Transverse colon (tissue), 4 donors: ENCODE measurements around the gene LRRC37A3. TPM values are rescaled to one million over a fixed set of nuclear protein-coding genes. Genes with fewer than 3 reads are reported as not detected.
"Not testable (repeated sequence)": the region's sequence is repeated elsewhere in the genome, so short reads cannot be mapped to it uniquely, and the experiment has no call there.

ENCODE experiments used
- DNase-seq: peaks from one replicate; pipeline ENCODE4 v3.0.0-alpha.2; 2019
- H3K27ac ChIP-seq, 4 donors: fragments of 200-600 bp; sonication (generic); 2 replicates each; pipeline ENCODE4 v1.5.1; 2016 to 2018; ENCODE audit warnings: inconsistent platforms in 4 of 4
- H3K27me3 ChIP-seq: fragments of 200-600 bp; sonication (generic); 2 replicates; pipeline ENCODE4 v1.5.1; 2017; ENCODE audit warnings: inconsistent platforms
- H3K36me3 ChIP-seq, 4 donors: fragments of 200-600 bp; sonication (generic); 2 replicates each; pipeline ENCODE4 v1.5.1; 2017 to 2019; ENCODE audit warnings: inconsistent platforms in 4 of 4
- H3K4me1 ChIP-seq, 4 donors: fragments of 200-600 bp; sonication (generic); 2 replicates each; pipeline ENCODE4 v1.5.1; 2017 to 2020; ENCODE audit warnings: inconsistent platforms in 4 of 4
- H3K4me3 ChIP-seq, 4 donors: fragments of 200-600 bp; sonication (generic); 1 replicate in 1 of 4; 2 replicates in 3 of 4; pipeline versions ENCODE4 v1.5.1 to v1.6.1; 2017 to 2019; ENCODE audit warnings: inconsistent platforms in 4 of 4
- H3K9me3 ChIP-seq, 2 donors: fragments of 200-600 bp; sonication (generic); 2 replicates each; pipeline ENCODE4 v1.5.1; 2017 to 2019; ENCODE audit warnings: inconsistent platforms in 2 of 2
- CTCF ChIP-seq, 5 experiments: fragments of 200-600 bp in 3 of 5; fragments of 450-650 bp in 2 of 5; sonication (generic) in 3 of 5; IDR thresholded peaks; 1 replicate in 2 of 5; 2 replicates in 3 of 5; pipeline ENCODE4 v1.5.1; 2016 to 2017; ENCODE audit warnings: antibody characterized with exemption in 5 of 5, inconsistent platforms in 3 of 5, mild to moderate bottlenecking in 2 of 5, moderate library complexity in 1 of 5
- POLR2A ChIP-seq: fragments of 450-650 bp; IDR thresholded peaks from one replicate; pipeline ENCODE4 v1.6.1; 2016; ENCODE audit warnings: antibody characterized with exemption, mild to moderate bottlenecking, moderate library complexity
- POLR2AphosphoS5 ChIP-seq, 3 donors: sonication (generic); formaldehyde crosslinking; IDR thresholded peaks; one replicate each; pipeline ENCODE4 v1.6.1; 2016; ENCODE audit warnings: antibody characterized with exemption in 3 of 3
- WGBS, 2 donors: methylation state at CpG; one replicate each; pipeline ENCODE4 v1.1.5; 2018; ENCODE audit warnings: low coverage in 1 of 2; 5-methylcytosine and 5-hydroxymethylcytosine counted together
- in situ Hi-C, 4 donors: fragments of 200-750 bp; cut with MboI; loops; one replicate each; pipeline versions ENCODE4 v1.15.0 to v1.15.1; 2017; ENCODE audit warnings: low sequenced_read_pairs in 3 of 4, low pct_ligation_motif_present in 1 of 4, low pct_unique_long_range_greater_than_20kb in 1 of 4
- intact Hi-C: fragments of 100-400 bp; cut with DNase I; formaldehyde crosslinking; loops from one replicate; pipeline ENCODE4 v1.15.1; 2023; ENCODE audit warnings: low total_unique reads
- total RNA-seq, 4 donors: library from RNA; depleted of rRNA; stranded (reverse); fragments of >200 nt; gene quantifications; one replicate each; pipeline ENCODE4 v1.1.0, GENCODE V29; 2016

The LRRC37A3 gene
- total RNA-seq, 4 donors from 2014 or later, result 0.37 to 5.2 (median 4.7) TPM

GRCh38 chr17:64897136-64897535, 22.1 kb downstream of the LRRC37A3 start:
- DNase-seq, result peak; percentile 77
- in situ Hi-C loops, H3K36me3 ChIP-seq, H3K4me1 ChIP-seq, intact Hi-C loops, H3K27me3 ChIP-seq, H3K9me3 ChIP-seq: not testable (repeated sequence)
- Histone ChIP-seq H3K4me3 (peak overlapping the region in 2 of 4 donors; percentile 6 to 26), H3K27ac (peak overlapping the region in 1 of 4 donors; percentile 54)
- TF ChIP-seq POLR2AphosphoS5 (IDR thresholded peaks at IDR 0.05), result peak; percentile 23 to 54 (median 29)
- TF ChIP-seq POLR2A, result peak; percentile 65
- 63% methylated on average over 13 of the region's 15 CpGs; no CpG with 5 or more reads in 1 of the 2 donors for WGBS, 2 donors

GRCh38 chr17:64874210-64874609, 45.1 kb downstream of the LRRC37A3 start:
- H3K27me3 ChIP-seq, H3K4me1 ChIP-seq, DNase-seq, H3K9me3 ChIP-seq, H3K36me3 ChIP-seq, in situ Hi-C loops, intact Hi-C loops, H3K27ac ChIP-seq, H3K4me3 ChIP-seq: not testable (repeated sequence)
- WGBS, 2 donors, result 94% methylated on average over 11 of the region's 29 CpGs; no CpG with 5 or more reads in 1 of the 2 donors

- 57% methylated on average over 46 of the region's 49 CpGs; no CpG with 5 or more reads in 1 of the 2 donors for WGBS, 2 donors
- peak; percentile 85 for DNase-seq
- intact Hi-C loops, H3K9me3 ChIP-seq, H3K4me1 ChIP-seq, in situ Hi-C loops, H3K27me3 ChIP-seq, H3K4me3 ChIP-seq, H3K27ac ChIP-seq, H3K36me3 ChIP-seq: not testable (repeated sequence)
- peak; percentile 56 to 73 (median 65) for TF ChIP-seq CTCF (IDR thresholded peaks at IDR 0.05)
These were observed 71.5 kb downstream of the LRRC37A3 start for GRCh38 chr17:64847504-64848466.

GRCh38 chr17:64846892-64847291, 72.4 kb downstream of the LRRC37A3 start:
- H3K27me3 ChIP-seq, H3K27ac ChIP-seq, H3K4me3 ChIP-seq, DNase-seq, intact Hi-C loops, in situ Hi-C loops, H3K36me3 ChIP-seq, H3K9me3 ChIP-seq, H3K4me1 ChIP-seq: not testable (repeated sequence)
- 100% methylated on average over 3 of the region's 4 CpGs; no CpG with 5 or more reads in 1 of the 2 donors for WGBS, 2 donors

- H3K4me3 ChIP-seq, intact Hi-C loops, H3K36me3 ChIP-seq, H3K27me3 ChIP-seq, DNase-seq, H3K27ac ChIP-seq, in situ Hi-C loops, H3K9me3 ChIP-seq, H3K4me1 ChIP-seq: not testable (repeated sequence)
- 75 to 84% methylated on average over 1 to 8 of the region's 8 CpGs for WGBS, 2 donors
These were observed 75.4 kb downstream of the LRRC37A3 start for GRCh38 chr17:64843918-64844317.

- in situ Hi-C loops, H3K27ac ChIP-seq, H3K4me1 ChIP-seq, H3K27me3 ChIP-seq, H3K36me3 ChIP-seq, intact Hi-C loops, H3K4me3 ChIP-seq, DNase-seq, H3K9me3 ChIP-seq: not testable (repeated sequence)
- 93 to 97% methylated on average over 3 of the region's 3 CpGs for WGBS, 2 donors
These were observed 76.4 kb downstream of the LRRC37A3 start for GRCh38 chr17:64842900-64843299.

GRCh38 chr17:64840960-64841359, 78.3 kb downstream of the LRRC37A3 start:
- H3K27ac ChIP-seq, H3K36me3 ChIP-seq, H3K27me3 ChIP-seq, in situ Hi-C loops, DNase-seq, H3K4me1 ChIP-seq, H3K4me3 ChIP-seq, intact Hi-C loops, H3K9me3 ChIP-seq: not testable (repeated sequence)
- 59% methylated on average over 2 of the region's 2 CpGs; no CpG with 5 or more reads in 1 of the 2 donors for WGBS, 2 donors

GRCh38 chr17:64838513-64838912, 80.8 kb downstream of the LRRC37A3 start:
- H3K4me3 ChIP-seq, H3K27me3 ChIP-seq, in situ Hi-C loops, H3K9me3 ChIP-seq, intact Hi-C loops, H3K36me3 ChIP-seq, H3K27ac ChIP-seq, DNase-seq: not testable (repeated sequence)
- 88 to 90% methylated on average over 1 to 5 of the region's 5 CpGs for WGBS, 2 donors
- peaks cover 0 to 18% (median 3%) of the 10 kb centered on the region in 4 donors for H3K4me1 ChIP-seq
